Measurements from ENCODE around the gene VWA5B2. TPM values are rescaled to one million over a fixed set of nuclear protein-coding genes. Genes with fewer than 3 reads are reported as not detected.

VWA5B2 gene
- total RNA-seq, 1 experiment from 2014 or later: not detected

DNA sequence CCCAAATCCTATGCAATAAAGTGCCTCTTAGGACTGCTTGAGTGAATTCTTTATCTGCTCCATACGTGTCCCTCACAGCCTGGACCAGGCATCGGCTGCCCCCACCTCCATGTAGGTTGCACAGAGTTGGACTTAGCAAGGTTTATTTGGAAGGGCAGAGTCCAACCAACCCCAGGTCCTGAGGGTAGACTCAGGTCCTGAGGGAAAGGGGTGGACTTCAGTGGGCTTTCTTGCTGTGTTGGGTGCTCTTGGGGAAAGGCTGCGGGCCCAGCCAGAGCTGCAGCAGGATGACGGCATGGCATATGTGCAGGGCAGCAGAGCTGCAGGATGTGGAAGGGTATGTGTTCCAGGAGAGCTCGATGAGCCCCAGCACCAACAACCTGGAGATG lies 12.9 kb downstream of the VWA5B2 start:
- ChIA-PET CTCF (interaction anchor here (0.7 to 1.6 kb wide), 4 partner anchors 15 to 225 kb away, joined by 3 to 5 read pairs (median 3); no protein-coding TSS in a partner anchor), POLR2A (interaction anchor here (0.7 kb wide), 2 partner anchors 68 to 85 kb away, joined by 3 read pairs; partner anchors contain the start of gene AP2M1)
- no peak overlapping the region for H3K27ac Mint-ChIP-seq (ENCODE audit: low read depth, unreplicated experiment)
- intact Hi-C loops (cut with micrococcal nuclease): no loop called here
- no TSS peak for BruUV-seq (replicated peaks)
- no peaks in the 10 kb centered on the region for H3K27me3 Mint-ChIP-seq (ENCODE audit: insufficient read depth, unreplicated experiment)
- peaks cover 8% of the 10 kb centered on the region for H3K4me1 Mint-ChIP-seq (ENCODE audit: insufficient read depth, unreplicated experiment)
- H3K36me3 Mint-ChIP-seq (ENCODE audit: insufficient read depth, unreplicated experiment): peaks cover 34% of the 10 kb centered on the region
- H3K4me3 Mint-ChIP-seq (ENCODE audit: unreplicated experiment): no peak overlapping the region
- H3K9me3 Mint-ChIP-seq (ENCODE audit: unreplicated experiment): no peaks in the 10 kb centered on the region
- no peak for DNase-seq (ENCODE audit: unreplicated experiment)
- TF ChIP-seq, protein P1, sequence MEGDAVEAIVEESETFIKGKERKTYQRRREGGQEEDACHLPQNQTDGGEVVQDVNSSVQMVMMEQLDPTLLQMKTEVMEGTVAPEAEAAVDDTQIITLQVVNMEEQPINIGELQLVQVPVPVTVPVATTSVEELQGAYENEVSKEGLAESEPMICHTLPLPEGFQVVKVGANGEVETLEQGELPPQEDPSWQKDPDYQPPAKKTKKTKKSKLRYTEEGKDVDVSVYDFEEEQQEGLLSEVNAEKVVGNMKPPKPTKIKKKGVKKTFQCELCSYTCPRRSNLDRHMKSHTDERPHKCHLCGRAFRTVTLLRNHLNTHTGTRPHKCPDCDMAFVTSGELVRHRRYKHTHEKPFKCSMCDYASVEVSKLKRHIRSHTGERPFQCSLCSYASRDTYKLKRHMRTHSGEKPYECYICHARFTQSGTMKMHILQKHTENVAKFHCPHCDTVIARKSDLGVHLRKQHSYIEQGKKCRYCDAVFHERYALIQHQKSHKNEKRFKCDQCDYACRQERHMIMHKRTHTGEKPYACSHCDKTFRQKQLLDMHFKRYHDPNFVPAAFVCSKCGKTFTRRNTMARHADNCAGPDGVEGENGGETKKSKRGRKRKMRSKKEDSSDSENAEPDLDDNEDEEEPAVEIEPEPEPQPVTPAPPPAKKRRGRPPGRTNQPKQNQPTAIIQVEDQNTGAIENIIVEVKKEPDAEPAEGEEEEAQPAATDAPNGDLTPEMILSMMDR (IDR thresholded peaks at IDR 0.05; ENCODE audit: unreplicated experiment): no peak

DNA sequence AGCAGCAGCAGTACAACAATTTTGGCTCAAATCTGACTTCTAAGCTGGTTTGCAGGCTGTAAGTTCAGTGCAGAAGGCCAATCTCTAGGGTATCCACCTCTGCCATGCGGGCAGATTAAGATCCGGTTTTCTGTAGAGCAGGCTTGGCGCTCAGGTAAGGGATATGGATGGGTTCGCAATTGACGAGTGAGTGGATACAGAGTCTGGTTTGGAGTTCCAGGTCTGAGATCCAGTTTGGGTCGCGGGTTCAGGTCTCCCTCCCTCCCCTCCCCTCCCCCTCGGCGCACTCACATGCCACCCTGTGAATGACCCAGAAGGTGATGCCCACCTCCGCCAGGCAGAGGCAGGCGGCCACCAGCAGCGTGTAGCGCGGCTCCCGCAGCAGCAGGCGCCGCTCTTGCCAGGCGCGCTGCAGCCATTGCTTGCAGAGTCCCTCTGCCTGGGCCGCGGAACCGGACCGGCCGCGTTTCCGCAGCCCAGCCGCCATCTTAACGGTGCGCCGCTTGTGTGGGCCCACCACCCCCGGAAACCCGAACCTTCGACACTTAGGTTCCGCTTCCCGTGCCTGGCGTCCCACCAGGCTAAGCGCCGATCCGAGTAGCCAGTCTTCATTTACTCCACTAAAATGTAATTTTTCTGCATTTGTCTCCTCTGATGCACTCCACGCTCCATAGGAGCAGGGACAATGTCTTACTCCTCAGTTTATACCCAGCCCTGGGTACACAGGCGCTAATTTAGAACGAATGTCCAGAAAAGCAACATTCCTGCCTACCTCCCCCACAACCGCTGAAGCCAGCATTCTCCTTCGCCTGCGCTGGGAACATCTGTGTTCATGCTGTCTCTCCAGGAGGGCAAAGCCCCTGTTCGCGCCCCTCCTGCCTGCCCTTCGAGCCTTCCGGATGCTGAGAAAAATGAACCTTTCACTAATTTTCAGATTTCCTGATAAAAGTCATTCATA lies 19.3 kb downstream of the VWA5B2 start, which contains the start of gene ALG3:
TSS of gene ALG3 (minus strand) at position 509 of the 958 bp plus-strand sequence. CDS start at position 487, 22 bp downstream.
- H3K9me3 Mint-ChIP-seq (ENCODE audit: unreplicated experiment): no peaks in the 10 kb centered on the region
- CTCF ChIA-PET: interaction anchor here (0.6 to 3.0 kb wide), 5 partner anchors 13 to 351 kb away, joined by 3 to 15 read pairs (median 7); no protein-coding TSS in a partner anchor

DNA sequence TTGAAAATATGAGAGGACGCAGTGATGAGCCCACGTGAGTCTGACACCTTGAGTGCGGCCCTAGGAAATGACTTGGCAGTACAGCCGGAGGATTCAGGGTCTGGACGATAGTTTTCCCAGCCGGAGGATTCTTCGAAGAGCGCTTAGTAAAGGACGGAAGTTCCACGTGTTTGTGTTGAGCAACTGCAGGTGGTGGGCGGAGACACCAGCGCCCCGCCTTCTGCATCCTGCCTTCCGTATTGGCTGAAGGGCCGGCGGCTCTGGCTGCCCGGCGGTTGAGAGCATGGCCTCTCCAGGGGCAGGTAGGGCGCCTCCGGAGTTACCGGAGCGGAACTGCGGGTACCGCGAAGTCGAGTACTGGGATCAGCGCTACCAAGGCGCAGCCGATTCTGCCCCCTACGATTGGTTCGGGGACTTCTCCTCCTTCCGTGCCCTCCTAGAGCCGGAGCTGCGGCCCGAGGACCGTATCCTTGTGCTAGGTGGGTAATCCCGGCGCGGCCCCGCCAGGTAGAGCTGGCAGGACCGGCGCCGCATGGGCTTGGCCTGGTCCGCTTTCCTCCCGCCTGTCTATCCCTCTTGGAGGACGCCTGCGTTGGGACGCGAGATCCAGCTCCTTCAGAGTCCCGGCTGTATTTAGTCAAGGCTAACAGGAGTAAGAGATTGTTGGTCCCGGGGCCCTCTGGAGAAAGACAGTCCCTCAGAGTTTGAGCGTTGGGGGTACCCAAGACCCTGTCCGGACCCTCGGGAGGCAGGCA lies 20.2 kb downstream of the VWA5B2 start, which contains the start of gene EEF1AKMT4:
TSS of gene EEF1AKMT4 (plus strand) at position 261 of the 755 bp plus-strand sequence. CDS start at position 284, 23 bp downstream.
- ChIA-PET POLR2A (interaction anchor here (0.5 to 1.2 kb wide), 17 partner anchors 11 to 590 kb away, joined by 3 to 11 read pairs (median 3); partner anchors contain the start of genes ABCF3, CAMK2N2, EIF2B5 and PARL), CTCF (interaction anchor here (0.6 to 2.0 kb wide), 27 partner anchors 9 to 1097 kb away, joined by 3 to 10 read pairs (median 3); partner anchors contain the start of genes EIF2B5 and PARL)
- Mint-ChIP-seq H3K27me3 (ENCODE audit: insufficient read depth, unreplicated experiment) (no peaks in the 10 kb centered on the region), H3K27ac (ENCODE audit: low read depth, unreplicated experiment) (peak within 1 kb of the TSS; percentile 98), H3K36me3 (ENCODE audit: insufficient read depth, unreplicated experiment) (peaks cover 33% of the 10 kb centered on the region), H3K4me1 (ENCODE audit: insufficient read depth, unreplicated experiment) (peaks cover 8% of the 10 kb centered on the region), H3K4me3 (ENCODE audit: unreplicated experiment) (peak within 1 kb of the TSS; percentile 97), H3K9me3 (ENCODE audit: unreplicated experiment) (no peaks in the 10 kb centered on the region)
- TSS peak; percentile 45 for BruUV-seq (replicated peaks)
- peak; percentile 98 for DNase-seq (ENCODE audit: unreplicated experiment)
- intact Hi-C loops (cut with micrococcal nuclease): loop anchor here (1.0 to 5.0 kb wide), 8 partner anchors 22 to 355 kb away; partner anchors contain the start of genes ABCC5, ABCF3 and PSMD2
- TF ChIP-seq, protein P1 (IDR thresholded peaks at IDR 0.05; ENCODE audit: unreplicated experiment): peak; percentile 56

More for the DNA sequence above, 19.3 kb downstream of the VWA5B2 start, which contains the start of gene ALG3:
- peak; percentile 84 for DNase-seq (ENCODE audit: unreplicated experiment)
- Mint-ChIP-seq H3K27ac (ENCODE audit: low read depth, unreplicated experiment) (peak within 1 kb of the TSS; percentile 98), H3K4me3 (ENCODE audit: unreplicated experiment) (peak within 1 kb of the TSS; percentile 97), H3K36me3 (ENCODE audit: insufficient read depth, unreplicated experiment) (peaks cover 37% of the 10 kb centered on the region), H3K4me1 (ENCODE audit: insufficient read depth, unreplicated experiment) (peaks cover 8% of the 10 kb centered on the region), H3K27me3 (ENCODE audit: insufficient read depth, unreplicated experiment) (no peaks in the 10 kb centered on the region)
- TF ChIP-seq, protein P1 (IDR thresholded peaks at IDR 0.05; ENCODE audit: unreplicated experiment): no peak
- BruUV-seq (replicated peaks): no TSS peak
- intact Hi-C loops (cut with micrococcal nuclease): loop anchor here (1.0 kb wide), 3 partner anchors 62 to 344 kb away; partner anchors contain the start of genes ABCC5 and ABCF3
- POLR2A ChIA-PET: interaction anchor here (0.9 to 1.6 kb wide), 4 partner anchors 13 to 116 kb away, joined by 3 to 6 read pairs (median 4); partner anchors contain the start of genes ABCF3 and CAMK2N2

All from MCF 10A (cell line).